HG03558 (cell line): ENCODE measurements around the gene XPO5.
"Not testable (repeated sequence)": the region's sequence is repeated elsewhere in the genome, so short reads cannot be mapped to it uniquely, and the experiment has no call there.

Experiments
- ATAC-seq: cut with Tn5 transposase; IDR thresholded peaks from one replicate; pipeline ENCODE4 v1.9.1; 2021; ENCODE audit warnings: moderate number of reproducible peaks; ENCODE audit not compliant: unreplicated experiment; ENCODE audit errors: extremely low read depth

The XPO5 gene

GRCh38 chr6:43575772-43576551 is at the start of gene XPO5, which contains the start of gene POLH:
Gene XPO5, minus strand, starts transcription at chr6:43576038. Its CDS starts 174 bp downstream, at chr6:43575864.
Gene POLH, plus strand, starts transcription at chr6:43576185. Its CDS starts 6,135 bp downstream, at chr6:43582320.
- peak; percentile 81 for ATAC-seq

GRCh38 chr6:43625393-43625992 is 49.7 kb upstream of the XPO5 start:
- ATAC-seq = no peak

DNA sequence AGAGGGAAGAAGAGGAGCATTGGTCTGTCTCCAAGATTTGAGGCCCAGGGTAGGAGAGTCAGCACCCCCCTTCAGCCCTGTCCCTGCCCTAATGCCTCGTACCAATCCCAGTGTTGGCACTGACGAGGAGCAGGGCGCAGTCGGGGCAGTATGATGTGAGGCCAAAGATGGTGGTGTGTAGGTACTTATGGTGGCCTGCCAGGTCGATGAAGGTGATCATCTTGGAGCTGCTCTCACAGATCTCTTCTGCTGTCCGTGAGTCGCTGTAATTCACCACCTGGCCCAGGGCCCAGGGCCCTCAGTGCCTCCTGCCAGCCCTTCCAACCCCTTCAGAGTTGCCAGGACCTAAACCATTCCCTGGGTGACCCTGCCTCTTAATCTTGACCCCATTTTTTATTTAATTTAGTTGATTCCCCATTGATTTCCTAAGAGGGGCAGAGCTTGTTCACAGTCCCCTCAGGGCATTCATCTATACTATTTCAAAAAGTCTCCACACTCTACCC is 49.0 kb upstream of the XPO5 start:
- ATAC-seq = no peak

- no peak for ATAC-seq
These were observed 48.3 kb upstream of the XPO5 start for GRCh38 chr6:43623880-43624785.

DNA sequence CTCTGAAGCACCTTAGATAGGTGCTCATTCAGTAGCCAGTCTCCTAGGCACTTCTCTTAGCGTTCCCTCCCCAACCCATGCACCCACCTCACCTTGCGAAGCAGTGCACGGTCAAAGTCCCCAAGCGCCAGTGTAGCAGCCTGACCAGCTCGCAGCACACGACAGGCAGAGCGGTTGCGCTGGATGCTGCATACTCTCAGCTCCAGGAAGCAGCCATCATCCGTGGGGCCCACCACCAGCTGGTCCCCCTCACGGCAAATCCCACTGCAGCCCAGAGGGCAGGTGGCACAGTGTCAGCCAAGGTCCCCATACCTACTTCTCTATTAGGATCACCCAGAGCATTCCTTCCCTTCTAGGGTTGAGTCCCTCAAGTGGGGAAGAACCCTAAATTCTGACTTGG is 46.7 kb upstream of the XPO5 start:
- ATAC-seq = no peak

DNA sequence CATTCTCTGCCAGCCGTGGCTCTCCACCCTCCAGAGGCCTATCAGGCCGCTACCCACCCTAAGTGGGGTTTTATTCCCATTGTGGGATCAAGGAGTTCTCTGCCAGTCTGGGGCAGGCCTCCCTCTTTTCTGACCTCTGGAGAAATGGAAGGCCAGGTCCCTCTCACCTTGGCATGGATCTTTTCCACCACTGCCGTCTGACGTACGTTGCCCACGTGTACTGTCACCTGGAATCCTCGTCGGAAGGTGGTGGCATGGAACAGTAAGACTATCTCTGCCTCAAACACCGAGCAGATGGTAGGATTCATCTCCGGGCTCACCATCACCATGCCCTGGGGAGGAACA is 46.0 kb upstream of the XPO5 start:
- ATAC-seq = no peak

GRCh38 chr6:43621078-43621835 is 45.4 kb upstream of the XPO5 start:
- no peak for ATAC-seq

- no peak for ATAC-seq
These were observed 41.1 kb upstream of the XPO5 start for GRCh38 chr6:43616725-43617472.

DNA sequence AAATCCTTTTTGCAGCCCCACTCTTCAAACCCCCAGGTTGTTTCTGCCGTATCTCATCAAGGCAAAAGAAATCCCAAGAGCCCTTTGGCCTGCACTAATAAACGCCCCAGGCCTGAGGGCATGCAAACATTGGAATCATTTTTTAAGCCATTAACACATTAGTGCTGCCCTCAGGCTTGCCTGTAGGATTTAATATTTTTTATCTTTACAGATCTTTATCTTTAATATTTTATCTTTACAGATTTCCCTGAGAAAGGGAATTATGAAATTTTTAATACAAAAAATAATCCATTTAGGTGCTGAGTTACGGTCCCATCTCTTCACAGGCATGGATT is 38.5 kb upstream of the XPO5 start:
- ATAC-seq = no peak

- no peak for ATAC-seq
These were observed 38.0 kb upstream of the XPO5 start for GRCh38 chr6:43613721-43614395.

DNA sequence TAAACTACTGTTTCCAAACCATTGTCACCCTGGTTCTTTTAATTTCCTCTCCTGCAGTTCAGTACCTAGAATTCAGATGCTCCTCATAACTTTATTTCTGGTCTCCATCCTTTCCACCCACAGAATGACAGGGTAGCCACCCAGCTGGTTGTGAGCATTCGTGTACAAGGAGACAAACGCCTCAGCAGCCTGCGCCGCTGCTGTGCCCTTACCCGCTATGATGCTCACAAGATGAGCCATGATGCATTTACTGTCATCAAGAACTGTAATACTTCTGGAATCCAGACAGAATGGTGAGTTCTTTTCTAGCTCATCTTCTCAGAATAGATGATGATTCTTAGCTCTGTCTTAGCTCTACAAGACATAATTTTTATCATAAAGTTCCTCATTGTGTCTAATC is 34.6 kb upstream of the XPO5 start:
- no peak for ATAC-seq

GRCh38 chr6:43609402-43609801 is 33.6 kb upstream of the XPO5 start:
- no peak for ATAC-seq

DNA sequence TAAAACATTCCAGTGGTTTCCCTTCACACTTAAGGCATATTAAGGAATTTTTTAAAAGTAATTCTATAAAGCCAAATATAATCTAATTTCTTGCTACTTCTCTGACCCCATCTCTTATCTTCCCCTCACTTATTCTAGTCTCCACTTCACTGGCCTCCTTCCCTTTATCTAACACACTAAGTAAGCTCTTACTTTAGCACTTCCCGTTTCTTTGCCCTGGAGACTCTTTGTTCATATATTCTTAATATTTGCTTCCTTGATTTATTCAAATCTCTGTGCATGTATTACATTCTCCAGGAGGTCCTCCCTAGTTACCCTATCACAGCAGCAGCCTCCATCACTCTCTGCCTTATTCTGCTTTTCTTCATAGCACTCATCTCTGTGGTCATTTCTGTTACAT is 33.0 kb upstream of the XPO5 start:
- ATAC-seq = no peak

DNA sequence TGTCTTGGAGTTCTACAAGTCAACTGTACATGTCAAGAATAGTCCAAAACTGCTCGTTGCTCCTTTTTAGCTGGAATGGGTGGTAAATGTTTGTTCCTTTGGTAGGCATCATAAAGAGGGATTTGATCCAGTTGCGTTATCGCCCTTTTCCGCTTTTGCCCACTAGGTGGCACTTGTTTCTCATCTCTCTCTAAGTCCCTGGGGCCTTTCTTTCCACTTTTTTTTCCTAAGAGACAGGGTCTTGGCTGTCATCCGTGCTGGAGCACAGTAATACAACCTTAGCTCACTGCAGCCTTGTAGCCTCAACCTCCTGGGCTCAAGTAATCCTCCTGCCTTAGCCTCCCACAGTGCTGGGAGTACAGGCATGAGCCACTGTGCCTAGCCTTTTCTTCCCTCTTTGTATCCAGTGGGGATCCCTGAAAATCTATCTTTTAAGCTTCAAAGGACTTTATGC is 32.5 kb upstream of the XPO5 start:
- no peak for ATAC-seq

DNA sequence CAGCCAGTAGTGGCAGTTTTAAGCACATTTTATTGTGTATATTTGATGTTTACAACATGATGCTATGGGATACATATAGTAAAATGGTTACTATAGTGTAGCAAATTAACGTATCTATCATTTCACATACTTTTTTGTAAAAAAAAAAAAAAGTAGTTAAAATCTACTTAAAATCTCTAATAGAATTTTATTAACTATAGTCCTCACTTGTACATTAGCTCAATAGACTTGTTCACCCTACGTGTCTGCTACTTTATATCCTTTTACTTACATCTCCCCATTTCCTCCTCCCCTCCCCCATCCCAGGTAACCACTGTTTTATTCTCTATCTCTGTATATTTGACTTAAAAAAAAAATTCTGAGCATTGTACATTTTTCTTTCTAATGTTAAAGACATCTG is 30.2 kb upstream of the XPO5 start:
- no peak for ATAC-seq

DNA sequence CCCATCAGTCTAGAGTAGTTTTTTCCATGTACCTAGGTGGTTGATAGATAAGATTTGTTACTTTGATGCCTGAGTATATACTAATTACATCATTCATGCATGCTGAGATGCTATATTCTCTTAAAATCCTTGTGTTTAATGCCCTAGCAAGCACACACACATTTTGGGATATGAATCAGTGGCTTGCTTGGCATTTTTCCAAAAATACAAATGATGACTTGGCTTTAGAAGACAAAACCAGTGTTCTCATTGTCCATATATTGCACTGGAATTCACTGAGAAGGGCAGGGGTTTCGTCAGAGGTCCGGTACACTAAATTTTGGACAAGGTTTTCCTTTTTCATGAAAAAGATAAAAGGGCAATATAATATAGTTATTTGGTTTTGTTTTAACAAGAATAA is 28.3 kb upstream of the XPO5 start:
- ATAC-seq = no peak

DNA sequence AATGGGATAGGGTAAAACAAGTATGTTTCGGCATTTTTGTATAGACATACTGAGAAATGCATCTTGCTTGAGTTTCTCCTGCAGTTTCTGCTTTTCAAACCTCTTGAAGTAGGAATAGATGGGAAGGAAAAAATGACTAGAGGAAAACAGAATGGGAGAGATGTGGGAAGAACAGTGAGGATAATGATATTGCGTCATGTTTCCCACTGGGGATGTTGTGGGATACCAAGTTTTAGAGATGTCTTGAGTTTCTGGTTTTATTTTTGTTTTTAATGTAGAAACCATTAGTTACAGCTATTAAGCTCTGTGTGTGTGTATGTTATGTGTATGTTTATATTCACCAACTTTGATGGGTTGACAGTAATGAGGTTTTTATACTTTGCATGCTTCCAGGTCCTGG is 24.8 kb upstream of the XPO5 start:
- no peak for ATAC-seq

GRCh38 chr6:43593938-43594337 is 18.1 kb upstream of the XPO5 start:
- no peak for ATAC-seq

DNA sequence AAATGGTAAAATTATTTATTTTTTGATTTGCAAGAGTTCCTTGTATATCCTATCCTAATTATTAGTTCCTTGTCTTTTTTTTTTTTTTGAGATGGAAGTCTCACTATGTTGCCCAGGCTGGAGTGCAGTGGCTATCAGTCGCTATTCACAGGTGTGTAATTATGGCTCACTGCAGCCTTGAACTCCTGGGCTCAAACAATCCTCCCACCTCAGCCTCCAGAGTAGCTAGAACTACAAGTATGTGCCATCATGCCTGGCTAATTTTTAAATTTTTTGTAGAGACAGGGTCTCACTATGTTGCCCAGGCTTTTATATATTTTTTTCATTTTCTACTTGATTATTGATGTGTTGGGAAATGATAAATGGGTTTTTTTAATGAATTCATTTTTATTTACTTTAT is 13.7 kb upstream of the XPO5 start:
- not testable (repeated sequence) for ATAC-seq
